ENCODE measurements around the gene PRKN.

Gene PRKN

GRCh38 chr6:162344646-162345010 lies 382.9 kb downstream of the PRKN start:
- Histone ChIP-seq H3F3A (ENCODE audit: insufficient read depth, low read length) (no peaks in the 10 kb centered on the region), H3K27ac (ENCODE audit: low read depth, low read length, poor library complexity, severe bottlenecking) (no peak overlapping the region), H4K20me1 (ENCODE audit: insufficient read depth, low read length) (no peaks in the 10 kb centered on the region), H3K79me2 (ENCODE audit: insufficient read depth, low read length) (no peaks in the 10 kb centered on the region), H3K9me2 (ENCODE audit: low read depth, low read length) (no peaks in the 10 kb centered on the region), H3K4me1 (ENCODE audit: insufficient read depth, low read length, severe bottlenecking) (no peaks in the 10 kb centered on the region), H3K4me3 (ENCODE audit: low read depth, low read length, poor library complexity, severe bottlenecking) (no peak overlapping the region), H2AFZ (ENCODE audit: low read length) (no peak overlapping the region), H3K27me3 (ENCODE audit: insufficient read depth, low read length) (no peaks in the 10 kb centered on the region), H3K4me2 (ENCODE audit: low read length) (no peak overlapping the region), H3K9ac (ENCODE audit: low read length) (no peak overlapping the region), H3K36me3 (ENCODE audit: insufficient read depth, low read length) (no peaks in the 10 kb centered on the region), H3K9me3 (ENCODE audit: low read length) (no peaks in the 10 kb centered on the region)
- no peak for TF ChIP-seq CTCF (IDR thresholded peaks at IDR 0.05; ENCODE audit: low read length)
- no peak for TF ChIP-seq EZH2 (IDR thresholded peaks at IDR 0.05; ENCODE audit: borderline replicate concordance, low read length)

- Histone ChIP-seq H3K9me3 (ENCODE audit: low read length) (no peaks in the 10 kb centered on the region), H3K27ac (ENCODE audit: low read depth, low read length, poor library complexity, severe bottlenecking) (no peak overlapping the region)
Measured at GRCh38 chr6:162343936-162344645, 383.5 kb downstream of the PRKN start.

GRCh38 chr6:162343198-162343935 lies 384.2 kb downstream of the PRKN start:
- Histone ChIP-seq H3K4me3 (ENCODE audit: low read depth, low read length, poor library complexity, severe bottlenecking) (no peak overlapping the region), H3K27ac (ENCODE audit: low read depth, low read length, poor library complexity, severe bottlenecking) (no peak overlapping the region), H3K79me2 (ENCODE audit: insufficient read depth, low read length) (no peaks in the 10 kb centered on the region), H3K9me3 (ENCODE audit: low read length) (no peaks in the 10 kb centered on the region), H4K20me1 (ENCODE audit: insufficient read depth, low read length) (no peaks in the 10 kb centered on the region), H3K9me2 (ENCODE audit: low read depth, low read length) (no peaks in the 10 kb centered on the region), H3K9ac (ENCODE audit: low read length) (no peak overlapping the region), H2AFZ (ENCODE audit: low read length) (no peak overlapping the region), H3K4me1 (ENCODE audit: insufficient read depth, low read length, severe bottlenecking) (no peaks in the 10 kb centered on the region), H3K36me3 (ENCODE audit: insufficient read depth, low read length) (no peaks in the 10 kb centered on the region), H3K27me3 (ENCODE audit: insufficient read depth, low read length) (no peaks in the 10 kb centered on the region), H3K4me2 (ENCODE audit: low read length) (no peak overlapping the region), H3F3A (ENCODE audit: insufficient read depth, low read length) (no peaks in the 10 kb centered on the region)
- no peak for TF ChIP-seq EZH2 (IDR thresholded peaks at IDR 0.05; ENCODE audit: borderline replicate concordance, low read length)
- no peak for TF ChIP-seq CTCF (IDR thresholded peaks at IDR 0.05; ENCODE audit: low read length)

More at GRCh38 chr6:162343936-162344645, 383.5 kb downstream of the PRKN start:
- H3K79me2 ChIP-seq (ENCODE audit: insufficient read depth, low read length) = no peaks in the 10 kb centered on the region
- no peak overlapping the region for H2AFZ ChIP-seq (ENCODE audit: low read length)
- no peaks in the 10 kb centered on the region for H3K9me2 ChIP-seq (ENCODE audit: low read depth, low read length)
- H3K4me3 ChIP-seq (ENCODE audit: low read depth, low read length, poor library complexity, severe bottlenecking) = no peak overlapping the region
- H4K20me1 ChIP-seq (ENCODE audit: insufficient read depth, low read length) = no peaks in the 10 kb centered on the region
- no peaks in the 10 kb centered on the region for H3K27me3 ChIP-seq (ENCODE audit: insufficient read depth, low read length)
- no peaks in the 10 kb centered on the region for H3K36me3 ChIP-seq (ENCODE audit: insufficient read depth, low read length)
- no peaks in the 10 kb centered on the region for H3F3A ChIP-seq (ENCODE audit: insufficient read depth, low read length)
- H3K4me1 ChIP-seq (ENCODE audit: insufficient read depth, low read length, severe bottlenecking) = no peaks in the 10 kb centered on the region
- H3K9ac ChIP-seq (ENCODE audit: low read length) = no peak overlapping the region
- TF ChIP-seq EZH2 (IDR thresholded peaks at IDR 0.05; ENCODE audit: borderline replicate concordance, low read length) = no peak
- TF ChIP-seq CTCF (IDR thresholded peaks at IDR 0.05; ENCODE audit: low read length) = no peak
- H3K4me2 ChIP-seq (ENCODE audit: low read length) = no peak overlapping the region

Measured in OCI-LY1 (cell line).